C4-2B (cell line): ENCODE results near the gene CABLES2.

Source experiments
- ZFX ChIP-seq: fragments of 450-650 bp; IDR thresholded peaks from 2 replicates; pipeline ENCODE4 v1.6.1; 2017
- TF ChIP-seq, protein P1 (sequence below): fragments of 450-650 bp; conservative IDR thresholded peaks from 2 replicates; pipeline ENCODE4 v1.5.1; 2017; ENCODE audit warnings: mild to moderate bottlenecking

- TF ChIP-seq, protein P1, sequence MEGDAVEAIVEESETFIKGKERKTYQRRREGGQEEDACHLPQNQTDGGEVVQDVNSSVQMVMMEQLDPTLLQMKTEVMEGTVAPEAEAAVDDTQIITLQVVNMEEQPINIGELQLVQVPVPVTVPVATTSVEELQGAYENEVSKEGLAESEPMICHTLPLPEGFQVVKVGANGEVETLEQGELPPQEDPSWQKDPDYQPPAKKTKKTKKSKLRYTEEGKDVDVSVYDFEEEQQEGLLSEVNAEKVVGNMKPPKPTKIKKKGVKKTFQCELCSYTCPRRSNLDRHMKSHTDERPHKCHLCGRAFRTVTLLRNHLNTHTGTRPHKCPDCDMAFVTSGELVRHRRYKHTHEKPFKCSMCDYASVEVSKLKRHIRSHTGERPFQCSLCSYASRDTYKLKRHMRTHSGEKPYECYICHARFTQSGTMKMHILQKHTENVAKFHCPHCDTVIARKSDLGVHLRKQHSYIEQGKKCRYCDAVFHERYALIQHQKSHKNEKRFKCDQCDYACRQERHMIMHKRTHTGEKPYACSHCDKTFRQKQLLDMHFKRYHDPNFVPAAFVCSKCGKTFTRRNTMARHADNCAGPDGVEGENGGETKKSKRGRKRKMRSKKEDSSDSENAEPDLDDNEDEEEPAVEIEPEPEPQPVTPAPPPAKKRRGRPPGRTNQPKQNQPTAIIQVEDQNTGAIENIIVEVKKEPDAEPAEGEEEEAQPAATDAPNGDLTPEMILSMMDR: no peak
- TF ChIP-seq ZFX: no peak
Observed at GRCh38 chr20:62445553-62446340, 38.7 kb upstream of the CABLES2 start.
